HL-60/S4 treated with phorbol 12-myristate 13-acetate at 8.2 ng/mL for 4 days and 3 days (cell line): ENCODE data around the gene TMED1.

ENCODE experiments used
- in situ Hi-C: fragments of 300-500 bp; cut with MboI; formaldehyde crosslinking; loops from 2 replicates; pipeline ENCODE4 v1.15.0; 2022; ENCODE audit warnings: low sequenced_read_pairs

TMED1 gene

DNA sequence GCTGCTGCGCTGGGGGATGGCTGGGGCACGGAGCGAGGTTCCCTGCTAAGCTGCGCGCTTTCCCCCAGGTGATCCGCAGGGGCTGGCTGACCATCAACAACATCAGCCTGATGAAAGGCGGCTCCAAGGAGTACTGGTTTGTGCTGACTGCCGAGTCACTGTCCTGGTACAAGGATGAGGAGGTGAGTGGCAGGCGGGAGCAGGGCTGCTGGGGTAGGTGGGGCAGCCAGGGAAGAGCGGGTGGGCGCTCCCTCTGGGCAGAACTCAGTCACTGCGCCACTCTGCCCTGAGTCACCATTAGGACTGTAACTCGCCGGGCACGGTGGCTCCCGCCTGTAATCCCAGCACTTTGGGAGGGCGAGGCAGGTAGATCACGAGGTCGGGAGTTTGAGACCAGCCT lies 23.8 kb downstream of the TMED1 start:
- in situ Hi-C loops: no loop called here

DNA sequence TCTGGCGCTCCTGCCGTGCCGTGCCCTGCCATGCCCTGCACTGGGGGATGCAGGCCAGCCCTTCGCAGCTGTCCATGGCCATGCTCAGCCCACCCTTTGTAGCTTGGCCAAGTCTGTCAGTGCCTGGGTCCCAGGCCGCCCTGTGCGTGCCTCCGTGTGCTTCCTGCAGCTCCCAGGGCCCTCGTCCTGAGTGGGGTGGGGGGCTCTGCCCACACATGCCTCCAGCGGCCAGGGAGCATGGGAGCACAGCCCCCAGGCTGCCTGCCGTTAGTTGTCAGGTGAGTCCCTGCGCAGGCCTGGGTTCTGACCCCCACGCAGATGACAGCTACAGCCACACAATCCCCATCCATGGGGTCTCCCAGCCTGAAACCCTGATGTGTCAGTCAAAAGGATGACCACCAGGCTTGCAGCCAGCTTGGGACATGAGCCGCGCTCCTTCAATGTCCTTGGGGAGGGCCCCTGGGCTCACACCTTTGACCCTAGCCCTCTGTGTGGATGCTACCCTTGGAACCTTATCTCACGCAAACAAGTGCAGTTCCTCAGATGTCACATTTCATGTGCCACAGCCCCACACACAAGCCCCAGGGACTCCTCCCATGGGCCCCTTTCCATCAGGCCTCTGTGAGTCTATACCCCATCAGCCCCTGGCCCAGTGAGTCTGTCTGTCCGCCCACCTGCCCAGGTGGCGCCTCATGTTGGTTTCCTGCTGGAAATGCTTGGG lies 24.5 kb downstream of the TMED1 start:
- in situ Hi-C loops: no loop called here

DNA sequence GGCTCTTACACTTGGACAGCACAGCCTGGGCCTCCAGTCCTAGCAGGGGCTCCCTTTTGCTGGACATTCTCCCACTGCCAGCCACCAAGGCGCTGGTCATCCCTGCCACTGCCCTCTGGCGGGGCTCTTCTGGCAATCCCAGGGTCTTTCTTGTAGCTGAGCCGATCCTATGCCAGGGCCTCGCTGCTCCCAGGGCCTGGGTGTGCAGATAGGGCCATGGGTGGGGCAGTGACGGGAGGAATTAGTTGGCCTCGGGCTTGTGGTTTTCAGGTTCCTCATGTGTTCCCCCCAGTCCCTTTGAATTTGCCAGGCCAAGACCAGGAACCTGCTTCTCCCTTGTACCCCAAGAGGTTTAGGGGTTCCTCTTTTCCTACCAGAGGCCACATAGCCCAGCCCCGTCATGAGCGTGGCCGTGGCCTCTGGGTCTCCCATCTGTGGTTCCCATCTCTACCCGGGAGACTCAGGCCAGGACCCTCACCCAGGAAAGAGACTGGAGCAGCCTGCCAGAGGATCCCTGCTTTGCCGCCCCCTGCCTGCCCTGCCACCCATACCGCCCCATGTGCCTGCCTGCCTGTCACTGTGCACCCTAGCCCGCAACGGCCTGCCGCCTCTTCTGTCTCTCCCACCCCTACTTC lies 26.2 kb downstream of the TMED1 start:
- in situ Hi-C loops: no loop called here

DNA sequence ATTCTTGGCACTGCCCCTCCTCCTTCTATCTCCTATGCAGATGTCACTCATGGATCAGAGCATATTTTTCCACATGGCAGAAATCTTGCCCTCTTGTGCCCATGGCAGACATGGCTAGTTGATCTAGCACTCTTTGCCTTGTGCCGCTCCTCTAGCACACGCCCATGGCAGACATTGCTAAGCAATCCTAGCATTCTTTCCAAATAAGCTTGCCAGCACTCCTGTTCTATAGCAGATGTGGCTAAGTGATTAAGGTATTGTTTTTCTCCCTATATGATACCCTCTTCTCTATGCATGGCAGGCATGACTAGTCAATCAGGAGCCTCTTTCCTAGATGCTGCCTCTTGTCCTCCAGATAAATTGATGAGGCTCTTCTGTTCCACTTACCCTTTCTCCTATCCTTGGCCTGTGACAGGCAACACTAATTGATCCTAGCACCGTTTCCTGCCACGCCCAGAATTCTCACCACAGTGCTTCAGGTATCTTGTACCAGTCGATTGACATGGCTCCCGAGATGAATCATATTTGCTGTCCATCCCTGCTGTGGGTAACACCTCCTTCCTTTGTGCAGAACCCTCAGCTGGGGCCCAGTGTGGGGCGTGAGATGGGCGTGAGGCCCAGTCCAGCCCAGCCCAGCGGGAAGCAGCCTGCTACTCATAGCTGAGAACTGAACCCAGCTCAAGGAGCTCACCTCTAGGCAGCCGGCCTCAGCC lies 26.9 kb downstream of the TMED1 start:
- in situ Hi-C loops: no loop called here

DNA sequence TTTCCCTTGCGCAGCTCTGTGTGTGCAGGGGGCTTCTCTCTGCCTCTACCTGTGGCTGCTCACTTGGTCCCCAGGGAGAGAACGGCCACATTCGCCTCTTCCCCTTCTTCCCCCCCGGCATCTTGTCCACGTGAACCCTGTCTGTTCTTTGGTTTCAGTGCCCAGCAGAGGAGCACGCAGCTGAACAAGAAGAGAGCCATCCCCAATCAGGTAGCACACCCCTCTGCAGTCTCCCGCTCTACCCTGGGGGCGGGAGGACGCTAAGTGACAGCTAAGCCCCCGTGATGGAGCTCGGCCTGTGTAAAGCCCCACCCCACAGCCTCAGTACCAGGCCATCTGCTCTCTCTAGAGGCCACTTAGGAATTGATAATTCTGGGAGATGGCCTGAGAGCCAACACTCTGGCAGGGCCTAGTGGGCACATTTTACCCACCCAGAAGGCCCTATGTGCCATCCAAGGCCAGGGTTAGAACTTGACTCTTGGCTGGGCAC lies 30.2 kb downstream of the TMED1 start:
- in situ Hi-C loops: no loop called here

DNA sequence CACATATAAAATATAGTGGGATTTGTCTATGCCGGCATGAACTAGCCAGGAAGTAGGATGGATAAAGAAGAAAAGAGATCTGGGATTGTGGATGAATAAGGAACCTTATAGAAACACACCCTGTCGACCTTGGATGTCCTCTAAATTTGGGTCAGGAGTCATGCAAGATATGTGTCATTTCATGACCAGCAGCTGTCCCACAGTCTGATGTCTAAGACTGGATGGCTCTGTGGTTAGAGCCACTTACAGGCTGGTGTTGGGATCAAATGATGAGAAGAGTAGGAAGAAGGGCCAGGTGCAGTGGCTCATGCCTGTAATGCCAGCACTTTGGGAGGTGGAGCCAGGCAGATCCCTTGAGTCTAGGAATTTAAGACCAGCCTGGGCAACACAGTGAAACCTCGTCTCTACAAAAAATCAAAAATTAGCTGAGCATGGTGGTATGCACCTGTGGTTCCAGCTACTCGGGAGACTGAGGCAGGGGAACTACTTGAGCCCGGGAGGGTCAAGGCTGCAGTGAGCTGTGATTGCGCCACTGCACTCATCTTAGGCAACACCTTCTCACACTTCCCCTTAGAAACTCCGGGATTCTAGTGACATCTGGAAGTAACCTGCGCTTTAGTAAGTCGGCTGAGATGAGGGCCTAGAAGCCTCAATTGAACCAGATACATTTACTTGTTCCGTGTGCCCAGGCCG lies 30.8 kb downstream of the TMED1 start:
- in situ Hi-C loops: no loop called here

DNA sequence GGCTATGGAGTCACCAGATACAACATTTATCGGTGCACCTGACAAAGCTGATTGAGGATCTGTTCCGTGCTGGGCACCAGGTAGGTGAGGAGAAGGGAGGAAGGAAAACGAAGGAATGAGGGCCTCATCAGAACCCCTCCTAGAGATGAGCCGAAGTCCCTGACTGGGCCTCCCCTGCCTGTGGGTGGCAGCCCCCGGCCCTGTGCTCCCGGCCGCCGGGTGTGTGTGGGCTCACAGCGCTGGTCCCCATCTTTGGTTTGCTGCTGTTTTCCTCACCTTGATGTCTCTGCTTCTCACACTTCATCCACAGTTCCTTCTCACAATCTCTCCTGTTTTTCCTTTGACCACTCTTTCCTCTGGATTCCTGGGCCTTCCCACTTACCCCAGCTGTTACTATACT lies 32.8 kb downstream of the TMED1 start:
- in situ Hi-C loops: no loop called here

DNA sequence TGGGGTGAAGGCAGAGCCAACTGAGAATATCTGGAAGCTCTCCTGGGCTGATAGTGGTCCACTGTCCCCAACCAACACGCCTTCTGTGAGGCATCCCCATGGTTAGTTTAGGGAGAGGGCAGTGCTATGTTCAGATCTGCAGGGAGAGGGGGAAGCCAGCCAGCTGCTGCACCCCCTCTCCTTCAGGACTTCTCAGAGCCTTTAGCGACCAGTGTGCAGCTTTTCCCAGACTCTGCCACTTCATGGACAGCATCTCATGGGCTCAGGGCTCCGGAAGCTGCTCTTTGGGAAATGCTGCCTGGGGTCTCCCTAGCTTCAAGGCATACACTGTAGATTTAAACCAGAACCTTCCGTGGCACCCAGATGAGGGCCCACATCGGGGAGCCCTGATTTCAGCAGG lies 33.5 kb downstream of the TMED1 start:
- in situ Hi-C loops: no loop called here

DNA sequence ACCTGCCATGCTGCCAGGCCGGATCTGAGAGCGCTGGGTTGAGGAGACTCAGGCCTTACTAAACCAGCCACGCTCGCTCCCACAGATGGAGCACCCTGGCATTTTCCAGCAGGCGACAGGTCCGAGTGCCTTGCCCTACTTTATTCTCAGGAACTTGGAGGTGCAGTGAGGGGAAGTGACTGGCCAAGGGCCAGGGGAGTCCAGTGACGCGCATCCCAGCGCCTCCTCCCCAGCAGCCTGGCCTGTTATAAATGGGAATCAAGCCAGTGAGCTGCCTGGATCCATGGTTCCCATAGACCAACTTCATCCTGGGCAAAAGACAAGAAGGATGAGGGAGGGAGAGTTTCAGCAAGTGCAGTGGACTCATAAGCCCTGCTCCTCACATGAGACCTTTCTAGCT lies 35.5 kb downstream of the TMED1 start:
- in situ Hi-C loops: no loop called here

DNA sequence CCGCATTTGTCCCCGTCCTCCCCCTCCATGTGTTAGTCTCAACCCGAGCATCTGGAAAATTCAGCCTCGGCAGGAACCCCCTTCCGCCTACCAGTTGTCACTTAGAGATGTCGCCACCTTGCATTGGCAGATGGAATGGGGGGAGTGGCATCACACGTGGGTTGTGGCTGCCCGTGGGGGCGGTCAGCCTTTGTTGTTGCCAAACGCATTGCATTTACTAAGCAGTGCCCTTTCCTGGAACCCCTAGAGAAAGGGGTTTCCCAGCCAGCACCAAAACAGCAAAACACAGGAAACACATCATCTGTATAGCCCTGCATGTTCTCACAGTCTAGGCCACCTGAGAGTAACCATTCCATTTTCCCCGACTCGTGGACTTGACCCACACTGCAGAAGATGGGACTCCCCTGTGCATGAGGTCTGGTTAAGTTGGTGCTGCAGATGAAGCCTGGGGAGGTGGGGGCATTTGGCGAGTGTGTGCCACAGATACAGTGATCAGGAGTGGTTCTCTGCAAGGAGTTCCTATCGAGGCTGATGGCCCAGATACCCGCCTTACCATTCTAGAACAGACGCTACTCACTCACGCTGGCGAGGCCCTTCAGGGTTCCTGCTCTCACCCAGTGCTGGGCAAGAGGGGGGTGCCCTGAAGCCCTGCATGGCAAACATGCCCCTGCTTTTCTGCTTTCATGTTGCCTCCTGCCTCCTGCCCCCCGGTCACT lies 38.3 kb downstream of the TMED1 start:
- in situ Hi-C loops: no loop called here

DNA sequence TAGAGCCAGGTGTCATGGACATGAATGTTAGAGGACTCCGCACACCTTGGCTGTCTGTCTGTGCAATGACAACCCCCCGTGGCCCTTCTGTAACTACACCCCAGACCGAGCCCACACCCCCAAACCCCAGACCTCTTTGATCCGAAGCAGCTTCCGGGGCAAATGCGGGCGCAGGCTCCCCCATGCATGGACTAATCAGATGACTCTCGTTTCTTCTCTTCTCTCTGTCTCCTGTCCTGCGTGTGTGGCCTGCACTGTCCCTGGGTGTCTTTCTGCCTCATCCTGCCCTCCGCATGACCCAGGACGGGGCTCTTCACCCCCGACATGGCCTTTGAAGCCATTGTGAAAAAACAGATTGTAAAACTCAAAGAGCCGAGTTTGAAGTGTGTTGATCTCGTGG lies 38.9 kb downstream of the TMED1 start:
- in situ Hi-C loops: no loop called here

DNA sequence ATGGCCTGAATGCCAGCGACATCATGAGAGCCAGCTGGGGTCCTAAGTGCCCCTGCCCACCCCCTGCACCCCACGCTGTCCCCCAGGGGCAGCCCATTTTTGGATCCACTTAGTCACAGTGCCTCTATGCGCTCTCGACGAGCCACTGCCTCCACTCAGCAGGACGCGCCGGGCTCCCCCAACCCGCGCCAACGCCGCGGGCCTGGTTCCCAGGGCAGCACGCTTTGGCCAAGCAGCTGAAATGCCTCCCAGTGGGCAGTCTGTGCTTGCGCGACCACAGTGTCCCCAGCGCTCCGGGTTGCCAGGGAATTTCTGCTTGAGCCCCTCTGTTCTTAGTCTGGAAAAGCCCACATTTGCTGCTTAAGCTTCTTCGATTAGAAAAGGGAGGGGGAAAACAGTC lies 39.4 kb downstream of the TMED1 start:
- in situ Hi-C loops: no loop called here

DNA sequence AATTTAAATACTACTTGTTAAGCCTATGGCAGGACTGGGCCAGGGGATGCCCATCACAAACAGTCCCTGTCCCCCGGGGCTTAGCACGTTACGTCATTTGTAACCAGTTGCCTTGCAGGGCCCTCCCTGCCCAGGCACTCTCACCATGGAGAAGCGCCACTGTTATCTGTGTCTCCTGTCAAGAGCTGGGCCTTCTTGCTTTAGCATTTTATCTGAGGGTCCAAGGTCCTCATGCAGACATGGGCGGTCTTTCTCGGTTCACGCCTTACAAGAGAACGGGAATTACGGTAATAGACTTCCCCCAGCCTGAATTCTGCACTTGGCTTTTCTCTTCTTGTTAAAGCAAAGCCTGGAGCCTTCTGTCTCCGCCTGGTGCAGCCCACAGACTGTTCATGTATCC lies 46.1 kb downstream of the TMED1 start:
- in situ Hi-C loops: no loop called here

DNA sequence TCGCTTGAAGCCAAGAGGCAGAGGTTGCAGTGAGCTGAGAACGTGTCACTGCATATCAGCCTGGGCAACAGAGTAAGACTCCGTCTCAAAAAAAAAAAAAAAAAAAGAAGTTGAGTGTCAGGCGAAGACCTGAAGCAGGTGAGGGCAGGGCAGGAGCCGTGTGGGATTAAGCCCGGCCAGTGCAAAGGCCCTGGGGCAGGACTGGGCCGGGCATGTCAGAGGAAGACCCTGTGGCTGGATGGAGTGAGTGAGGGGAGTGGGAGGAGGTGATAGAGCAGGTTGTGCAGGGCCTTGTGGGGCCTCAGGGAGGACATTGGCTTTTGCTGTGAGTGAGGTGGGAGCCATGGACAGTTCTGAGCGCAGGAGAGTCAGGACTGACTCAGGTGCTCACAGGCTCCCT lies 47.9 kb downstream of the TMED1 start:
- in situ Hi-C loops: no loop called here

DNA sequence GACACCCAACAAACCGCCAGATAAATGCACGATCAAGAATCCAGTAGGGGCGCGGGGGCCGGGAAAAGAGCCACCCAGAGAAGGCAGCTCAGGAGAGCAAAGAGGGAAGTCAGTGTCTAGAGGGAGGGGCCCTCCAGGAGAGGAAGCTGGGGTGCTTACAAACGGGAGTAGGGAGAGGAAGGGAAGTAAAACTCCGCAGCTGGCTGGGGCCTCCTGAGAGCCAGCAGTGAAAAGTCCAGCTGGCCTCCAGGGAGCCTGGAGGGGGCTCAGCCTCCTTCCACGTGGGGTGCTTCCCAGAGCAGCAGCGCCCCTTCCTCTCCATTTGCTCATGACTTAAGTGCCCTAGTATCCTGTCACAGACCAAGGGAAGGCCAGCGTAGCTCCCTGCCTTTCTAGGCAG lies 51.8 kb downstream of the TMED1 start:
- in situ Hi-C loops: no loop called here

DNA sequence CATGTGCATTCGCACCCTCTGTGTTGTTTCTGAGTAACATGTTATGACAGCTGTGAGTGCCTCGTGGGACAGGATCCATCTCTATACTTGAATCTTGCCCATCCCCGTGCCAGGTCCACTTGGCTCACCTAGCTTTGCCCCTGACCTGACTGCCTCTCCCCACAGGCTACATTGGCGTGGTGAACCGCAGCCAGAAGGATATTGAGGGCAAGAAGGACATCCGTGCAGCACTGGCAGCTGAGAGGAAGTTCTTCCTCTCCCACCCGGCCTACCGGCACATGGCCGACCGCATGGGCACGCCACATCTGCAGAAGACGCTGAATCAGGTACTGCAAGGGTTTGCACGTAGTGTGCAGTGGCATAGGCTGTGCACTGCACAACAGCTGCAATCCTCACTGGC lies 53.2 kb downstream of the TMED1 start:
- in situ Hi-C loops: no loop called here
